Hematopoietic multipotent progenitor cell treated with erythropoietin and hydrocortisone succinate and interleukin-3 and kit ligand, for 4 days (in vitro differentiated cells): ENCODE measurements around the gene ALDH4A1.

Source experiments
- DNase-seq: peaks from one replicate; pipeline ENCODE4 v3.0.0-alpha.2; 2015

The ALDH4A1 gene

GRCh38 chr1:18938707-18939070 lies 36.3 kb upstream of the ALDH4A1 start:
- peak; percentile 59 for DNase-seq

GRCh38 chr1:18938008-18938706 lies 35.8 kb upstream of the ALDH4A1 start:
- DNase-seq: peak; percentile 50

GRCh38 chr1:18937539-18937938 lies 35.2 kb upstream of the ALDH4A1 start:
- DNase-seq: no peak

- no peak for DNase-seq
Measured at GRCh38 chr1:18936814-18937481, 34.6 kb upstream of the ALDH4A1 start.

- DNase-seq: no peak
Measured at GRCh38 chr1:18936471-18936813, 34.1 kb upstream of the ALDH4A1 start.

GRCh38 chr1:18934205-18935000 lies 32.0 kb upstream of the ALDH4A1 start:
- DNase-seq: no peak

- no peak for DNase-seq
Measured at GRCh38 chr1:18932879-18933278, 30.5 kb upstream of the ALDH4A1 start.

GRCh38 chr1:18932387-18932786 lies 30.0 kb upstream of the ALDH4A1 start:
- no peak for DNase-seq

GRCh38 chr1:18931730-18932129 lies 29.4 kb upstream of the ALDH4A1 start:
- DNase-seq: no peak

GRCh38 chr1:18929686-18930085 lies 27.3 kb upstream of the ALDH4A1 start:
- DNase-seq: no peak

- no peak for DNase-seq
Measured at GRCh38 chr1:18928985-18929384, 26.6 kb upstream of the ALDH4A1 start.

- DNase-seq: no peak
Measured at GRCh38 chr1:18928406-18928805, 26.1 kb upstream of the ALDH4A1 start.

- peak; percentile 91 for DNase-seq
Measured at GRCh38 chr1:18927654-18928272, 25.4 kb upstream of the ALDH4A1 start.

- DNase-seq: no peak
Measured at GRCh38 chr1:18927082-18927653, 24.8 kb upstream of the ALDH4A1 start.

GRCh38 chr1:18926315-18927081 lies 24.1 kb upstream of the ALDH4A1 start:
- peak; percentile 94 for DNase-seq

GRCh38 chr1:18925279-18925678 lies 22.9 kb upstream of the ALDH4A1 start:
- no peak for DNase-seq

- DNase-seq: peak; percentile 58
Measured at GRCh38 chr1:18924221-18924691, 21.9 kb upstream of the ALDH4A1 start.

- DNase-seq: peak; percentile 85
Measured at GRCh38 chr1:18923756-18924211, 21.4 kb upstream of the ALDH4A1 start.

- no peak for DNase-seq
Measured at GRCh38 chr1:18922848-18923755, 20.7 kb upstream of the ALDH4A1 start.

- no peak for DNase-seq
Measured at GRCh38 chr1:18922319-18922726, 20.0 kb upstream of the ALDH4A1 start.
